ENCODE results near the gene KLF5.

Gene KLF5

DNA sequence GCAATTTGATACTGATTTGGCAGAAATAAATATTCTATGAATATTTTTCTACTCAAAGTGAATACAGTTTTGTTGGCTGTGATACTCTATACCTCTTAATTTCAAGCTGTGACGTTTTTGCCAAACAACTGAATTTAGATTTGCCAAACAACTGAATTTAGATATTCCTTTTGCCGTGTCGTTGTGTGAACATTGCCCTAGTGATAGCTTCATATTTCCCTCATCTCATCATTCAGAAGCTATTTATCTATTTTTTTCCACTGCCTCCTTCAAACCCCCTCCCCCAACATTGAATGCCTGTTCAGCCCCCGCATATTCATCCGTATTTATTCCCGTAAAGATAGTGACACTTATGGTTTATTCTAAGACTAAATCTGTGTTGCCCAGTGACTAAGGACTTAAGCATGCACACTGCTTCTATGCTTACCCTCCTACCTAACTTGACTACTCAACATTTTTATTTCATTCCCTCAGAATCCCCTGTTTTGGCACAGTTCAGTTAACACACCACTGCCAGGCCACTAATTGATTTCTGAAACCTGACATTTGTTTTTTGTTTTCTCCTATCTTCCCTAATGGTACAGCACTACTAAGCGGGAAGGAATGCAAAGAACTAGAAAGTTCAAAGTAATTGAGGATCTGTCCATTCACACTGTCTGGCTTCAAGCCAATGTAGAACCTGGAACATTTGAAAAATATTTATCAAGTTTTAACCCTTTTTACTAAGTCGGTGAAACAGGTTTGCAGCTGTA, 2.8 kb upstream of the KLF5 start:
- H3K27ac ChIP-seq = no peak overlapping the region
- TF ChIP-seq, protein P1, sequence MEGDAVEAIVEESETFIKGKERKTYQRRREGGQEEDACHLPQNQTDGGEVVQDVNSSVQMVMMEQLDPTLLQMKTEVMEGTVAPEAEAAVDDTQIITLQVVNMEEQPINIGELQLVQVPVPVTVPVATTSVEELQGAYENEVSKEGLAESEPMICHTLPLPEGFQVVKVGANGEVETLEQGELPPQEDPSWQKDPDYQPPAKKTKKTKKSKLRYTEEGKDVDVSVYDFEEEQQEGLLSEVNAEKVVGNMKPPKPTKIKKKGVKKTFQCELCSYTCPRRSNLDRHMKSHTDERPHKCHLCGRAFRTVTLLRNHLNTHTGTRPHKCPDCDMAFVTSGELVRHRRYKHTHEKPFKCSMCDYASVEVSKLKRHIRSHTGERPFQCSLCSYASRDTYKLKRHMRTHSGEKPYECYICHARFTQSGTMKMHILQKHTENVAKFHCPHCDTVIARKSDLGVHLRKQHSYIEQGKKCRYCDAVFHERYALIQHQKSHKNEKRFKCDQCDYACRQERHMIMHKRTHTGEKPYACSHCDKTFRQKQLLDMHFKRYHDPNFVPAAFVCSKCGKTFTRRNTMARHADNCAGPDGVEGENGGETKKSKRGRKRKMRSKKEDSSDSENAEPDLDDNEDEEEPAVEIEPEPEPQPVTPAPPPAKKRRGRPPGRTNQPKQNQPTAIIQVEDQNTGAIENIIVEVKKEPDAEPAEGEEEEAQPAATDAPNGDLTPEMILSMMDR (conservative IDR thresholded peaks at IDR 0.05) = no peak

DNA sequence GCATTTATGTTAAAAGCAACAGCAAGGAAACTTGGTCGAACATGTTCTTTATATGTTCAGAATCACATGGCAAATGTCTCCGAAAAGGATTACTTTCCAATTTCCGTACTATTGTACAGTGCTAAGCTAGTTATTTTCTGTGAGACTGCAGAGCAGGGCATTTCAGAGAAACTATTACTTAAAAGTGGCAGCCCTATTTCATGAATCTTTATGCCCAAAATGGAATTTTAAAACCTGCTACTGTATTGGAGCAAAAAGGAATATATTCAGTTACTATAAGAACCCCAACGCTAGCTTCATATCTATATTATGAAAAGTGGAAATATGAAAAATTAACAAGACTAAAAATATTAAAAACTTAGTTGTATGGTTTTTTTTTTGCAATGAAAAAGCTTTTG, 2.2 kb upstream of the KLF5 start:
- TF ChIP-seq, protein P1 (conservative IDR thresholded peaks at IDR 0.05) = no peak
- no peak overlapping the region for H3K27ac ChIP-seq

- TF ChIP-seq, protein P1 (conservative IDR thresholded peaks at IDR 0.05) = no peak
- H3K27ac ChIP-seq = no peak overlapping the region
Observed at GRCh38 chr13:73057284-73058063, 1.3 kb upstream of the KLF5 start.

DNA sequence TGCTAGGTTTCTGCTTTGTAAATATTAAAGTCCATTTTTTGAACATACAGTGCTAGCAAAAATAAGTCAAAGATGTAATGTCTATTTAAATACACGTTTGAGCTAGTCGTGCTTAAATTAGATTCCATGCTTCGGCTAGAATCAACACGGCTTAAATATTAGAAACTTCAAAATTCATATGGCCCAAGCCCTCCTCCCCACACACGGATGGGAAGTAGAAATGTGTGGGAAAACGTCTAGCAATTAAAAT, 816 bp upstream of the KLF5 start:
- no peak overlapping the region for H3K27ac ChIP-seq
- TF ChIP-seq, protein P1 (conservative IDR thresholded peaks at IDR 0.05) = no peak

DNA sequence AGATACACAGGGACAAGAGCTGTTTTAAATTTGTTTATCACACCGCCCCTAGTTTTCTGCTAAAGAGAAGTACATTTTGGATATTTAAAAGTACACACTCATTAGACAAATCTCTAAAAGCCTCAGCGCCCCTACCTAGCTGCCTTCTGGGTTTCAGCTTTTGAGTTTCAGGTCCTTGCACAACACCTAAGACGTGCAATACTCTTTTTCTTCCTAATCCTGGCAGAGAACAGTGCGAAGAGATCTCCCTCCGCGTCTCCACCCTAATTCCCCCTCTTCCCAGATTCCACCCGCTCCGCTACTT, 421 bp upstream of the KLF5 start:
- H3K27ac ChIP-seq = no peak overlapping the region
- TF ChIP-seq, protein P1 (conservative IDR thresholded peaks at IDR 0.05) = no peak

- peak overlapping the region; percentile 49; the same call in 1 of the 2 replicates for H3K27ac ChIP-seq
- TF ChIP-seq, protein P1 (conservative IDR thresholded peaks at IDR 0.05) = peak; percentile 44
Observed at GRCh38 chr13:73059460-73060250, 850 bp downstream of the KLF5 start.

Data from VCaP (cell line).